GM12878 (cell line): Measurements from ENCODE around the gene GRB10. TPM values are rescaled to one million over a fixed set of nuclear protein-coding genes. Genes with fewer than 3 reads are reported as not detected.

Experiments
- ATAC-seq: fragments of 200-7000 bp; cut with Tn5 transposase; 3 replicates; pipeline ENCODE4 v1.9.1; 2020; ENCODE audit warnings: mild to moderate bottlenecking, moderate library complexity
- BruUV-seq: library from RNA; stranded (reverse); fragments of 400-500 nt; replicated peaks from 2 replicates; lab custom pipeline; 2021; lab: Mats Ljungman, UMichigan
- CTCF ChIA-PET: fragments of 300-600 bp; sonication (Branson Sonifier 250); formaldehyde crosslinking; extraction: SDS; loops from one replicate; lab custom pipeline; 2021; ENCODE audit warnings: inconsistent platforms; lab: Yijun Ruan, JAX
- POLR2A ChIA-PET: fragments of 350-600 bp; formaldehyde crosslinking; extraction: SDS; loops from one replicate; lab custom pipeline; 2021; ENCODE audit warnings: inconsistent platforms; lab: Charles Lee
- RAD21 ChIA-PET: fragments of 300-600 bp; sonication (Branson Sonifier 250); formaldehyde crosslinking; loops from one replicate; lab custom pipeline; 2023; ENCODE audit warnings: antibody characterized with exemption; ENCODE audit not compliant: unreplicated experiment; lab: Charles Lee
- SMC1A ChIA-PET: fragments of 300-600 bp; sonication (Branson Sonifier 250); formaldehyde crosslinking; loops from one replicate; lab custom pipeline; 2023; ENCODE audit not compliant: unreplicated experiment, uncharacterized antibody; lab: Charles Lee
- DNase-seq: peaks from one replicate; pipeline ENCODE4 v3.0.0-alpha.2; 2011; ENCODE audit warnings: low read depth, low spot score
- FAIRE-seq: peaks from 3 replicates; lab custom pipeline; 2011; peaks lifted over from hg19 to GRCh38; lab: Jason Lieb, UNC
- H2AFZ ChIP-seq: 2 replicates; pipeline ENCODE4 v1.6.0; 2011; ENCODE audit warnings: low read depth, low read length, control low read depth; ENCODE audit not compliant: control insufficient read depth
- H3K27ac ChIP-seq: 2 replicates; pipeline ENCODE4 v1.5.1; 2011; ENCODE audit warnings: control low read depth; ENCODE audit not compliant: control insufficient read depth, insufficient read depth
- H3K27me3 ChIP-seq, 2 experiments: replicated peaks in 1 of 2; 2 replicates each; pipeline versions ENCODE4 v1.6.0 to v1.6.1; 2011; ENCODE audit warnings: low read length in 1 of 2; ENCODE audit not compliant: control insufficient read depth in 2 of 2, insufficient read depth in 2 of 2
- H3K36me3 ChIP-seq, 2 experiments: 2 replicates each; pipeline ENCODE4 v1.5.1; 2011; ENCODE audit warnings: low read length in 1 of 2; ENCODE audit not compliant: control insufficient read depth in 2 of 2, insufficient read depth in 2 of 2
- H3K4me1 ChIP-seq: 2 replicates; pipeline ENCODE4 v1.6.1; 2011; ENCODE audit warnings: mild to moderate bottlenecking, low read length, moderate library complexity, mixed read lengths; ENCODE audit not compliant: control insufficient read depth, insufficient read depth
- H3K4me2 ChIP-seq: 2 replicates; pipeline ENCODE4 v1.6.0; 2011; ENCODE audit warnings: control low read depth; ENCODE audit not compliant: control insufficient read depth, insufficient read depth
- H3K4me3 ChIP-seq: fragments of 200-600 bp; sonication (generic); 2 replicates; pipeline ENCODE4 v1.5.1; 2016
- H3K79me2 ChIP-seq: 2 replicates; pipeline ENCODE4 v1.6.0; 2011; ENCODE audit warnings: low read length; ENCODE audit not compliant: control insufficient read depth, insufficient read depth
- H3K9ac ChIP-seq: 2 replicates; pipeline ENCODE4 v1.8.0; 2011; ENCODE audit warnings: low read length, control low read depth, mixed read lengths; ENCODE audit not compliant: control insufficient read depth, insufficient read depth
- H3K9me3 ChIP-seq: replicated peaks from 3 replicates; pipeline ENCODE4 v1.5.1; 2011; ENCODE audit warnings: mild to moderate bottlenecking, low read length; ENCODE audit not compliant: control insufficient read depth, insufficient read depth
- H4K20me1 ChIP-seq: 2 replicates; pipeline ENCODE4 v1.6.0; 2011; ENCODE audit not compliant: control insufficient read depth, insufficient read depth
- ATF7 ChIP-seq: fragments of 450-650 bp; IDR thresholded peaks from 2 replicates; pipeline ENCODE4 v1.6.1; 2016; ENCODE audit warnings: low read depth, mild to moderate bottlenecking
- ETV6 ChIP-seq, 2 experiments: fragments of 450-650 bp in 1 of 2; IDR thresholded peaks in 1 of 2; conservative IDR thresholded peaks in 1 of 2; 2 replicates each; pipeline ENCODE4 v1.6.1; 2014; ENCODE audit warnings: antibody characterized with exemption in 1 of 2, borderline replicate concordance in 1 of 2, low read depth in 1 of 2, mild to moderate bottlenecking in 1 of 2, moderate library complexity in 1 of 2
- GABPA ChIP-seq: IDR thresholded peaks from 2 replicates; pipeline ENCODE4 v1.6.1; 2014; ENCODE audit warnings: antibody characterized with exemption, low read depth, mild to moderate bottlenecking, inconsistent platforms
- HDAC6 ChIP-seq: fragments of 200-600 bp; sonication (generic); IDR thresholded peaks from one replicate; pipeline ENCODE4 v1.8.0; 2017; ENCODE audit warnings: antibody characterized with exemption; ENCODE audit not compliant: unreplicated experiment
- KAT2A ChIP-seq: conservative IDR thresholded peaks from 2 replicates; pipeline ENCODE4 v1.6.1; 2011; ENCODE audit warnings: low read depth, low read length; ENCODE audit not compliant: control insufficient read depth
- LARP7 ChIP-seq: fragments of 450-650 bp; IDR thresholded peaks from 2 replicates; pipeline ENCODE4 v1.6.1; 2017; ENCODE audit warnings: mild to moderate bottlenecking
- MTA3 ChIP-seq: IDR thresholded peaks from 2 replicates; pipeline ENCODE4 v1.6.1; 2012; ENCODE audit warnings: low read length, inconsistent platforms, borderline replicate concordance
- PML ChIP-seq: IDR thresholded peaks from 2 replicates; pipeline ENCODE4 v1.6.1; 2012; ENCODE audit warnings: low read length, inconsistent platforms
- SPI1 ChIP-seq: IDR thresholded peaks from 2 replicates; pipeline ENCODE4 v1.6.1; 2011; ENCODE audit warnings: low read depth, mild to moderate bottlenecking, low read length, moderate library complexity, borderline replicate concordance; ENCODE audit not compliant: insufficient read depth
- TCF3 ChIP-seq: IDR thresholded peaks from 2 replicates; pipeline ENCODE4 v1.6.1; 2012; ENCODE audit warnings: low read depth, mild to moderate bottlenecking, low read length, borderline replicate concordance; ENCODE audit not compliant: insufficient read depth
- WGBS: methylation state at CpG from one replicate; pipeline ENCODE4 v1.1.6; 2016; ENCODE audit warnings: low lambda C conversion rate; ENCODE audit not compliant: insufficient replicate concordance, insufficient coverage; ENCODE audit errors: missing lambda C conversion rate; 5-methylcytosine and 5-hydroxymethylcytosine counted together
- in situ Hi-C: fragments of 300-500 bp; cut with MboI; formaldehyde crosslinking; loops from 9 replicates; pipeline ENCODE4 v1.14.3; 2018; ENCODE audit warnings: mixed read lengths
- intact Hi-C: fragments of 100-400 bp; cut with micrococcal nuclease; formaldehyde crosslinking; loops from one replicate; pipeline ENCODE4 v1.14.2; 2022; ENCODE audit not compliant: unreplicated experiment
- polyA plus RNA-seq, 11 experiments: library from polyadenylated mRNA; depleted of rRNA in 4 of 11; unstranded in 6 of 11; stranded (reverse) in 5 of 11; fragments of >200 nt; fragmentation: Nextera tagmentation in 4 of 11; fragmentation: Illumina TruSeq in 1 of 11; extraction: Ambion mirVana in 4 of 11; extraction: Trizol in 1 of 11; gene quantifications; 1 replicate in 1 of 11; 2 replicates in 10 of 11; pipeline versions ENCODE4 v1.2.1 to v1.2.3, GENCODE V29; 2011 to 2016; ENCODE audit warnings: inconsistent platforms in 2 of 11, missing spikeins in 2 of 11, low read depth in 1 of 11
- total RNA-seq, 4 experiments: library from RNA; depleted of rRNA in 3 of 4; stranded (reverse); fragments of >200 nt in 3 of 4; fragmentation: Illumina TruSeq in 1 of 4; extraction: Trizol in 1 of 4; gene quantifications; 2 replicates each; pipeline versions ENCODE4 v1.2.1 to v1.2.3, GENCODE V29; 2013 to 2021
- TF ChIP-seq, protein P1 (sequence below): IDR thresholded peaks from 2 replicates; pipeline ENCODE4 v1.6.1; 2012; ENCODE audit warnings: mild to moderate bottlenecking, low read depth, low read length
- TF ChIP-seq, protein P2 (sequence below): fragments of 450-650 bp; formaldehyde crosslinking; IDR thresholded peaks from 2 replicates; pipeline ENCODE4 v1.4.0; 2022; ENCODE audit warnings: mild to moderate bottlenecking, moderate library complexity

GRB10 gene
- total and polyA plus RNA-seq, 10 of the 15 experiments (the other 5 are each of a cell fraction or from before 2014, with no cell fraction given): 0.04 to 0.33 TPM; not detected in 8

DNA sequence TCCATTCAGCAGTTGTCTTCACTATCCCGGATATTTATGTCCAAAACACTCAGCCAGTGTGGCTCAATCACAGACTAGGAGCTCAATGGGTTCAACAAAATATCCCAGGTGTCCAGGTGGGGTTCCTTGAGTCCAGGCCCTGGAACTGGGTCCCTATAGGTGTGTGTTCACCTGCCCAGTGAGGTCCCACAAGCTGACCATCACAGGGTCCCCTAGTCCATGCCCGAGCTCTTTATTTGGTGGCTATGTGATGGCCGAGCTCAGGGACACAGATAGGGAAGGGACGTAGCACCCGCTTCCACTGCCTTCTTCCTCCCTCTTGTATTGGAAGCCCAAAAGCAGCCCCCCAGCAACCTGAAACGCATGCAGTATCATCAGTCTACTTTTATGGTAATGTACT lies 138.6 kb downstream of the GRB10 start (continued):
- TF ChIP-seq, protein P1, sequence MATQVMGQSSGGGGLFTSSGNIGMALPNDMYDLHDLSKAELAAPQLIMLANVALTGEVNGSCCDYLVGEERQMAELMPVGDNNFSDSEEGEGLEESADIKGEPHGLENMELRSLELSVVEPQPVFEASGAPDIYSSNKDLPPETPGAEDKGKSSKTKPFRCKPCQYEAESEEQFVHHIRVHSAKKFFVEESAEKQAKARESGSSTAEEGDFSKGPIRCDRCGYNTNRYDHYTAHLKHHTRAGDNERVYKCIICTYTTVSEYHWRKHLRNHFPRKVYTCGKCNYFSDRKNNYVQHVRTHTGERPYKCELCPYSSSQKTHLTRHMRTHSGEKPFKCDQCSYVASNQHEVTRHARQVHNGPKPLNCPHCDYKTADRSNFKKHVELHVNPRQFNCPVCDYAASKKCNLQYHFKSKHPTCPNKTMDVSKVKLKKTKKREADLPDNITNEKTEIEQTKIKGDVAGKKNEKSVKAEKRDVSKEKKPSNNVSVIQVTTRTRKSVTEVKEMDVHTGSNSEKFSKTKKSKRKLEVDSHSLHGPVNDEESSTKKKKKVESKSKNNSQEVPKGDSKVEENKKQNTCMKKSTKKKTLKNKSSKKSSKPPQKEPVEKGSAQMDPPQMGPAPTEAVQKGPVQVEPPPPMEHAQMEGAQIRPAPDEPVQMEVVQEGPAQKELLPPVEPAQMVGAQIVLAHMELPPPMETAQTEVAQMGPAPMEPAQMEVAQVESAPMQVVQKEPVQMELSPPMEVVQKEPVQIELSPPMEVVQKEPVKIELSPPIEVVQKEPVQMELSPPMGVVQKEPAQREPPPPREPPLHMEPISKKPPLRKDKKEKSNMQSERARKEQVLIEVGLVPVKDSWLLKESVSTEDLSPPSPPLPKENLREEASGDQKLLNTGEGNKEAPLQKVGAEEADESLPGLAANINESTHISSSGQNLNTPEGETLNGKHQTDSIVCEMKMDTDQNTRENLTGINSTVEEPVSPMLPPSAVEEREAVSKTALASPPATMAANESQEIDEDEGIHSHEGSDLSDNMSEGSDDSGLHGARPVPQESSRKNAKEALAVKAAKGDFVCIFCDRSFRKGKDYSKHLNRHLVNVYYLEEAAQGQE: no peak
- TF ChIP-seq LARP7 (no peak), ATF7 (no peak), SPI1 (no peak), MTA3 (no peak), TCF3 (no peak)

DNA sequence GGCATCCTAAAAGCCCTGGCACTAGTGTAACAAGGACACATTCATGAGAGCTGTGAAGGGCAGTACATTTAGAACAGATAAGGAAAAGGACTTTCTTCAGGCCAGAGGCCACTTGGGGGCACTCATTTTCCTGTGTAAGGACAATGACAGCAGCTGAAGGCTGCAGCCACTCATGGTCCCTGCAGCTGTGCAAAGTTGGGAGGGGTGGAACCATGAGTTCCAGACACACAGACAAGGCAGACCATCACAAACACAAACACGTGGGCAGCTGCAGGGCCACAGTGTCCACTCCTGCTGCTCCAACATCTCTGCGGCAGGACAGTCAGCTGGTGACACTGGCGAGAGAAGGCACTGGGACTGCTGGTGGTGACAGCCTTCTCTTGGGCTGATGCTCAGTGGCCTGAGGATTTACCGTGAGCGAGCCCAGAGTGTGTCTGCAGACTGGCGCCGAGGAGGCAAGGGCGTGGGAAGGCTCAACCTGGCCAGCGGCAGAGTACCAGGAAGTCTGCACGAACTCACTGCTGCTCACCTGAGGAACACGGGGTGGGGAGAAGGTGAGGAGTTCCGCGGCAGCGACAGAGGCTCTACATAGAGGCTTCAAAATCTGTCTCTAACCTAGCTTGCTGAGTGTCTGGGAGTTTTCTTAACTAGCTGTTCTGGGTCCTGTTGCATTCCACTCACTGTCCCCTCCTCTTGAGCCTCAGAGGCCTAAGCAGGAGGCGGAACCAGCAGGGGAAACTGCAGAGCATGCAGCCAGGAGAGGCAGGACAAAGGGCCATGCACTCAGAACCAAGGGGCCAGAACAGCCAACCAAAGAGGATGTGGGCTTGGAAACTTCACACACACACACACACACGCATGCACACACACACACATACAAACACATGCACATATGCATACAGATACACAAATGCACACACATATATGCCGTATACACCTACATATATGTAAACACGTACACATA lies 141.0 kb downstream of the GRB10 start:
- in situ Hi-C loops (no loop called here), intact Hi-C loops (no loop called here)
- Histone ChIP-seq H3K27ac (no peak overlapping the region), H3K79me2 (no peaks in the 10 kb centered on the region), H4K20me1 (no peaks in the 10 kb centered on the region), H3K4me2 (no peak overlapping the region), H3K36me3 (no peaks in the 10 kb centered on the region), H3K9ac (no peak overlapping the region), H3K27me3 (peaks cover 1 to 3% of the 10 kb centered on the region in 2 experiments; a peak in 1 of 4 replicates), H3K4me3 (no peak overlapping the region), H2AFZ (no peak overlapping the region), H3K9me3 (no peaks in the 10 kb centered on the region), H3K4me1 (no peaks in the 10 kb centered on the region)
- CTCF ChIA-PET: interaction anchor here (1.4 kb wide), 1 partner anchor 549 kb away, joined by 4 read pairs; no protein-coding TSS in a partner anchor
- SMC1A ChIA-PET: no interaction called here
- no TSS peak for BruUV-seq
- ATAC-seq (no peak), FAIRE-seq (no peak), DNase-seq (no peak)
- WGBS: 60% methylated on average over 18 of the region's 18 CpGs
- POLR2A ChIA-PET: no interaction called here
- RAD21 ChIA-PET: no interaction called here
- TF ChIP-seq HDAC6 (no peak), GABPA (no peak), KAT2A (no peak), PML (no peak), ETV6 (conservative IDR thresholded peaks at IDR 0.05 in 1 of 2, IDR thresholded peaks at IDR 0.05 in 1 of 2; ENCODE audit: borderline replicate concordance in 1 of 2, low read depth in 1 of 2) (no peak)
- TF ChIP-seq, protein P2, sequence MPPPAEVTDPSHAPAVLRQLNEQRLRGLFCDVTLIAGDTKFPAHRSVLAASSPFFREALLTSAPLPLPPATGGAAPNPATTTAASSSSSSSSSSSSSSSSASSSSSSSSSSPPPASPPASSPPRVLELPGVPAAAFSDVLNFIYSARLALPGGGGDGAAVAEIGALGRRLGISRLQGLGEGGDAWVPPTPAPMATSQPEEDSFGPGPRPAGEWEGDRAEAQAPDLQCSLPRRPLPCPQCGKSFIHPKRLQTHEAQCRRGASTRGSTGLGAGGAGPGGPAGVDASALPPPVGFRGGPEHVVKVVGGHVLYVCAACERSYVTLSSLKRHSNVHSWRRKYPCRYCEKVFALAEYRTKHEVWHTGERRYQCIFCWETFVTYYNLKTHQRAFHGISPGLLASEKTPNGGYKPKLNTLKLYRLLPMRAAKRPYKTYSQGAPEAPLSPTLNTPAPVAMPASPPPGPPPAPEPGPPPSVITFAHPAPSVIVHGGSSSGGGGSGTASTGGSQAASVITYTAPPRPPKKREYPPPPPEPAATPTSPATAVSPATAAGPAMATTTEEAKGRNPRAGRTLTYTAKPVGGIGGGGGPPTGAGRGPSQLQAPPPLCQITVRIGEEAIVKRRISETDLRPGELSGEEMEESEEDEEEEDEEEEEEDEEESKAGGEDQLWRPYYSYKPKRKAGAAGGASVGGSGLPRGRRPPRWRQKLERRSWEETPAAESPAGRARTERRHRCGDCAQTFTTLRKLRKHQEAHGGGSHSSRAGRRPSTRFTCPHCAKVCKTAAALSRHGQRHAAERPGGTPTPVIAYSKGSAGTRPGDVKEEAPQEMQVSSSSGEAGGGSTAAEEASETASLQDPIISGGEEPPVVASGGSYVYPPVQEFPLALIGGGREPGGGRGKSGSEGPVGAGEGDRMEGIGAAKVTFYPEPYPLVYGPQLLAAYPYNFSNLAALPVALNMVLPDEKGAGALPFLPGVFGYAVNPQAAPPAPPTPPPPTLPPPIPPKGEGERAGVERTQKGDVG (CRISPR knock-in tag): no peak
